Skeletal muscle tissue (tissue), 4 donors: Measurements from ENCODE around the gene ZNF44. TPM values are rescaled to one million over a fixed set of nuclear protein-coding genes. Genes with fewer than 3 reads are reported as not detected.
A peak's percentile ranks its signal among the peaks of the same experiment; 100 is the strongest.

Source experiments
- H3K27ac ChIP-seq: one replicate; pipeline ENCODE4 v1.7.0; 2013; ENCODE audit warnings: mild to moderate bottlenecking, low read depth, low read length, inconsistent platforms
- H3K27me3 ChIP-seq, 3 donors: one replicate each; pipeline ENCODE4 v1.7.0; 2013; ENCODE audit warnings: low read length in 3 of 3; ENCODE audit not compliant: control insufficient read depth in 3 of 3, insufficient read depth in 3 of 3
- H3K36me3 ChIP-seq, 3 donors: one replicate each; pipeline ENCODE4 v1.7.0; 2013; ENCODE audit warnings: low read length in 3 of 3; ENCODE audit not compliant: control insufficient read depth in 3 of 3, insufficient read depth in 3 of 3
- H3K4me1 ChIP-seq, 3 donors: one replicate each; pipeline ENCODE4 v1.7.0; 2013; ENCODE audit warnings: low read length in 3 of 3, mild to moderate bottlenecking in 3 of 3; ENCODE audit not compliant: control insufficient read depth in 3 of 3, insufficient read depth in 3 of 3
- H3K4me3 ChIP-seq, 3 donors: one replicate each; pipeline ENCODE4 v1.7.0; 2013; ENCODE audit warnings: low read length in 3 of 3
- H3K9ac ChIP-seq, 3 donors: one replicate each; pipeline ENCODE4 v1.7.0; 2013; ENCODE audit warnings: low read length in 3 of 3, mild to moderate bottlenecking in 3 of 3, moderate library complexity in 2 of 3, low read depth in 1 of 3
- H3K9me3 ChIP-seq, 3 donors: one replicate each; pipeline ENCODE4 v1.7.0; 2013; ENCODE audit warnings: low read length in 3 of 3; ENCODE audit not compliant: control insufficient read depth in 3 of 3
- total RNA-seq: library from RNA; depleted of rRNA; stranded (reverse); fragments of >200 nt; gene quantifications from one replicate; pipeline ENCODE4 v1.2.3, GENCODE V29; 2014
- donor health status: Osteomylitis.

Gene ZNF44
- total RNA-seq, 1 donor from 2014 or later, result 13.6 TPM

DNA sequence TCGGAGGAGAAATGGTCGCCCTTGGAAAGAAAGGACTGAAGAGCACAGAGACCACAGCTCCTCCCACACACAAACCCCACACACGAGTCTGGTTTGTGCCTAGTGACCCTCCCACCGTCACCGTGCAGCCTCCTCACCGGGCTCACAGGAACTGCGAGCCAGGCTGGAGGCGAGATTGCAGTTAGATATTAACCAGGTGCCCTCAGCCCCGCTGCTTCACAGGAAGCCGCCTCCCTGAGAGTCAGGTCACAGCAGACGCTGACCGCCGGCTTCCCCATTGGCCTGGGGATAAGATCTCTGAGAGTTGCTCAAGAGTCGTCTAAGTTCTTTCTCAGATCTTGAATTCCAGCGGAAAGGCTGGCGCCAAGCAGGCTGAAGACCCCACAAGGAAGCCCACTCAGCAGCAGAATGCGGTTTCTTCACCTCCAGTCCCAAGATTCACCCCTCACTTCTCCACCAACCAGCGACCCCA, 870 bp downstream of the ZNF44 start:
- Histone ChIP-seq H3K9ac (peak overlapping the region; percentile 92 to 95 (median 95)), H3K4me3 (peak overlapping the region; percentile 87 to 90 (median 88)), H3K36me3 (peaks cover 0 to 3% (median 0%) of the 10 kb centered on the region in 3 donors), H3K27me3 (no peaks in the 10 kb centered on the region), H3K27ac (peak overlapping the region; percentile 96), H3K9me3 (no peaks in the 10 kb centered on the region), H3K4me1 (peaks cover 12 to 32% (median 16%) of the 10 kb centered on the region in 3 donors)

DNA sequence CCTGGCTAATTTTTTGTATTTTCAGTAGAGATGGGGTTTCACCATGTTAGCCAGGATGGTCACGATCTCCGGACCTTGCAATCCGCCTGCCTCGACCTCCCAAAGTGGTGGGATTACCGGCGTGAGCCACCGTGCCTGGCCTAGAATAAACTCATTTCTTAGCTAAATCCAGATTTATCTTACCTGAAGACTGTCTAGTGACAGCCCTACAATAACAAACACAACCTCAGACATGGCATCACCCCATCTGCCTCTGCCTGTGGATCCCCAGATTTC, 5.0 kb downstream of the ZNF44 start:
- Histone ChIP-seq H3K4me1 (peaks cover 9 to 38% (median 18%) of the 10 kb centered on the region in 3 donors), H3K36me3 (peaks cover 0 to 5% (median 3%) of the 10 kb centered on the region in 3 donors), H3K27me3 (no peaks in the 10 kb centered on the region), H3K27ac (no peak overlapping the region), H3K4me3 (no peak overlapping the region), H3K9ac (no peak overlapping the region), H3K9me3 (no peaks in the 10 kb centered on the region)

DNA sequence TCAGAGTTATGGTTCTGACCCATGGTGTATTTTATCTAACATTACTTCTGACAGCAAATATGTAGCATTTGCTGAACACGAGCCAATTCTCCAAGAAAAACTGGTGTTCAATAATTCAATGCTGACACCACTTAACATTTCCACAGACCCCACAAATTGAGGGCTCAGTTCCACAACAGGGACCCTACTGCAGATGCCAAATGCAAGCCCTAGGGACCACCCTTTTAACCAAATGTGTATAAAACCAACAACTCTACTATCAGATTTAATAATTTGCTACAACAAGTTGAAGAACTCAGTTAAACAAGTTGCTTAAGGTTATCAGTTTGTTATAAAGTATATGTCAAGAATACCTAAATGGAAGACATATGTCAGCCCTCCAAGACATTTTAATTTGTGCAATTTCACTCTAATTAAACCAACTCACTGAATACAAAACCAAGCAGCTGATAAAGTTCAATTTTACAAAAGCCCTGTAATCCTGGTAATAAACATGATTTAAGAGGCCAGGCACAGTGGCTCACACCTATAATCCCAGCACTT, 6.7 kb downstream of the ZNF44 start:
- Histone ChIP-seq H3K9ac (no peak overlapping the region), H3K4me1 (peaks cover 2 to 22% (median 10%) of the 10 kb centered on the region in 3 donors), H3K4me3 (no peak overlapping the region), H3K27ac (no peak overlapping the region), H3K27me3 (no peaks in the 10 kb centered on the region), H3K36me3 (peaks cover 0 to 5% (median 3%) of the 10 kb centered on the region in 3 donors), H3K9me3 (peaks cover 0 to 2% (median 0%) of the 10 kb centered on the region in 3 donors)

DNA sequence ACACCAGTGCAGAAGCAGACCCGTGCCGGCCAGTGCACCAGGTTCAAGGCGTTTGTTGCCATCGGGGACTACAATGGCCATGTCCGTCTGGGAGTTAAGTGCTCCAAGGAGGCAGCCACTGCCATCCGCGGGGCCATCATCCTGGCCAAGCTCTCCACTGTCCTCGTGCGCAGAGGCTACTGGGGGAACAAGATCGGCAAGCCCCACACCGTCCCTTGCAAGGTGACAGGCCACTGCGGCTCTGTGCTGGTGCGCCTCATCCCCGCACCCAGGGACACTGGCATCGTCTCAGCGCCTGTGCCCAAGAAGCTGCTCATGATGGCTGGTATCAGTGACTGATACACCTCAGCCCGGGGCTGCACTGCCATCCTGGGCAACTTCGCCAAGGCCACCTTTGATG, 10.1 kb downstream of the ZNF44 start:
- no peak overlapping the region for H3K27ac ChIP-seq
- no peak overlapping the region for H3K4me3 ChIP-seq
- H3K9ac ChIP-seq, result no peak overlapping the region
- peaks cover 2 to 3% (median 3%) of the 10 kb centered on the region in 3 donors for H3K36me3 ChIP-seq
- no peaks in the 10 kb centered on the region for H3K27me3 ChIP-seq
- H3K4me1 ChIP-seq, result peaks cover 0 to 14% (median 5%) of the 10 kb centered on the region in 3 donors
- peaks cover 0 to 2% (median 0%) of the 10 kb centered on the region in 3 donors for H3K9me3 ChIP-seq

DNA sequence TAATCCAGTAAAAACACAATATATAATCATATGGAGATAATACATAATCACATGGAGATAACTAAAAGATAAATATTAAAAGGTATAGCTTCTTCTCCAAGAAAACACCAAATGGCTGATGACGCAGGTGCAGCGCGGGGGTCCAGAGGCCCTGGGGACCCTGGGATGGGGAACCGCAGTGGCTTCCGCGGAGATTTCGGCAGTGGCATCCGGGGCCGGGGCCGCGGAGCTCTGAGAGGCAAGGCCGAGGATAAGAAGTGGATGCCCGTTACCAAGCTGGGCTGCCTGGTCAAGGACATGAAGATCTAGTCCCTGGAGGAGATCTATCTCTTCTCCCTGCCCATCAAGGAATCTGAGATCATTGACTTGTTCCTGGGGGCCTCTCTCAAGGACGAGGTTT, 10.5 kb downstream of the ZNF44 start:
- H3K36me3 ChIP-seq, result peaks cover 2 to 3% (median 3%) of the 10 kb centered on the region in 3 donors
- no peak overlapping the region for H3K4me3 ChIP-seq
- peaks cover 0 to 10% (median 5%) of the 10 kb centered on the region in 3 donors for H3K4me1 ChIP-seq
- H3K9ac ChIP-seq, result no peak overlapping the region
- H3K27ac ChIP-seq, result no peak overlapping the region
- peaks cover 0 to 2% (median 0%) of the 10 kb centered on the region in 3 donors for H3K9me3 ChIP-seq
- H3K27me3 ChIP-seq, result no peaks in the 10 kb centered on the region

DNA sequence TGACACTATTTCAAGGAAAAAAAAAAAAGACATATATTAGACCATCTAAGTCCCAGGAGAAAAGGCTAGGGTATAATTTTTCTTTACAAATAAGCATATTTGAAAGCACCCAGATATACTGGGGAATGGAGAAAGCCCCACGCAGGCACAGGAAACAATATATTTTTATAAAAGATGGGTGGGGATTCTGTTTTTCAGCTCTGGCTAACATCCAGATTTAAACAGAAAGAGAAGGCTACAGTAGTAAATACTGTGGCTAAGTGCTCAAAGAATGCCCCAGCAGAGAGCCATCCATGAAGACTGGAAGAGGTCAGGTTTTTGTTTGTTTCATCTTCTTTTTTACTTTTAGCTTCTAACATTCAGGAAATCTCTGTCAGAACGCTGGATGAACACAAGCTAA, 16.0 kb downstream of the ZNF44 start:
- no peaks in the 10 kb centered on the region for H3K27me3 ChIP-seq
- no peaks in the 10 kb centered on the region for H3K4me1 ChIP-seq
- no peak overlapping the region for H3K9ac ChIP-seq
- no peak overlapping the region for H3K27ac ChIP-seq
- peaks cover 15 to 26% (median 19%) of the 10 kb centered on the region in 3 donors for H3K36me3 ChIP-seq
- no peak overlapping the region for H3K4me3 ChIP-seq
- H3K9me3 ChIP-seq, result peaks cover 6 to 26% (median 8%) of the 10 kb centered on the region in 3 donors

DNA sequence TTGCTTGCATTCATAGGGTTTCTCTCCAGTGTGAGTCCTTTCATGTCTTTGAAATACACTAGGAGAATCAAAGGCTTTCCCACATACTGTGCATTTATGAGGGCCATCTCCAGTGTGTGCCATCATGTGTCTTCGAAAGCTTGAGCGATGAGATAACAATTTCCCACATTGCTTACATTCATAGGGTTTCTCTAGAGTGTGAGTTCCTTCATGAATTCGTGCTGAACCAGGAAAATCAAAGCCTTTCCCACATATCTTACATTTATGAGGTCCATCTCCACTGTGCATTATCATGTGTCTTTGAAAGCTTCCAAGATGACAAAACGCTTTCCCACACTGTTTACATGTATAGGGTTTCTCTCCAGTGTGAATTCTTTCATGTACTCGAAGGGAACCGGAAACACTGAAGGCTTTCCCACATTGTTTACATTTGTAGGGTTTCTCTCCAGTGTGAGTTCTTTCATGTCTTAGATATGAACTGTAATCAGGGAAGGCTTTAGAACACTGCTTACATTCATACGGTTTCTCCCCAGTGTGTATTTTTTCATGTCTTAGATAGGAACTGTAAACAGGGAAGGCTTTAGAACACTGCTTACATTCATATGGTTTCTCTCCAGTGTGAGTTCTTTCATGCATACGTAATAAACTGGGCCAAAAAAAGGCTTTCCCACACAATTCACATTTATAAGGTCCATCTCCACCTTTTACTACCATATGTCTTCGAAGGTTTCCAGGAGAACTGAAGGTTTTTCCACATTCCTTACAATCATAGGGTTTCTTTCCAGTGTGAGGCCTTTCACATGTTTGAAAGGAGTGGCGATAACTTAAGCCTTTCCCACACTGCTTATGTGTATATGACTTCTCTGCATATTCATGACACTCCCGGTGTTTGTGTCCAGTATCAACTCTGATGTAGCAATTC, 21.4 kb downstream of the ZNF44 start:
- Histone ChIP-seq H3K4me3 (peak overlapping the region in 2 of 3 donors; percentile 27 to 48), H3K9ac (no peak overlapping the region), H3K9me3 (peaks cover 28 to 61% (median 36%) of the 10 kb centered on the region in 3 donors), H3K27ac (no peak overlapping the region), H3K27me3 (no peaks in the 10 kb centered on the region), H3K4me1 (no peaks in the 10 kb centered on the region), H3K36me3 (peaks cover 48 to 58% (median 54%) of the 10 kb centered on the region in 3 donors)

DNA sequence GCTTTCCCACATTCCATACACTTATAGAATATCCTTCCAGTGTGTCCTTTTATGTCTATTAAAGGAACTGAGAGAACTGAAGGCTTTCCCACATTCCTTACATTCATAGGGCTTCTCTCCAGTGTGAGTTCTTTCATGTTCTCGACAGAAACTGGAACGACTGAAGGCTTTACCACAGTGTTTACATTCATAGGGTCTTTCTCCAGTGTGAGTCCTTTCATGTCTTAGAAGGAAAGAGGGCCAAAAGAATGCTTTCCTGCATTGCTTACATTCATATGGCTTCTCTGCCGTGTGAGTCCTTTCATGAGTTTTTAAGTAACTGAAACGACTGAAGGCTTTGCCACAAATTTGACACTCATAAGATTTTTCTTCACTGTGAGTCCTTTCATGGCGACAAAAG, 22.3 kb downstream of the ZNF44 start:
- no peak overlapping the region for H3K27ac ChIP-seq
- no peaks in the 10 kb centered on the region for H3K4me1 ChIP-seq
- H3K9ac ChIP-seq, result no peak overlapping the region
- H3K4me3 ChIP-seq, result peak overlapping the region; percentile 9 to 48 (median 36)
- peaks cover 48 to 58% (median 54%) of the 10 kb centered on the region in 3 donors for H3K36me3 ChIP-seq
- H3K27me3 ChIP-seq, result no peaks in the 10 kb centered on the region
- H3K9me3 ChIP-seq, result peaks cover 22 to 60% (median 36%) of the 10 kb centered on the region in 3 donors

DNA sequence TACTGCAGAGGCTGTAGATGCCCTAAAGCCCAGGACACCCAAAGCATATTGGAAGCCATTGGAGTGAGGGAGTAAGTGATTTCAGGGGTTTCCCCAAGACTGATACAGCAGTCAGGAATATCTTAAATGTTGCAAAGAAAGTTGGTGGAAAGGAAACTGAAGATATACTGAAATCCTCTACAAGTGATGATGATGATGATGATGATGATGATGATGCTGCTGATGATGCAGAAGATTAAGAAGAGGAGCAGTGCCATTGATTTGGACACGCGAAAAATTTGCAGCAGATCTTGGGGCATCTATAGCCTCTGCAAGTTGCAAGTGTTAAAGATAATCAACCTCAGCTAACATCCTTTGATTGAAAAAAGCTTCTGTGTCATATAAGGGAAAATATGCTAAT, 23.8 kb downstream of the ZNF44 start:
- Histone ChIP-seq H3K9me3 (peaks cover 22 to 49% (median 35%) of the 10 kb centered on the region in 3 donors), H3K36me3 (peaks cover 41 to 50% (median 45%) of the 10 kb centered on the region in 3 donors), H3K4me3 (peak overlapping the region in 2 of 3 donors; percentile 23 to 30), H3K4me1 (no peaks in the 10 kb centered on the region), H3K27ac (no peak overlapping the region), H3K9ac (no peak overlapping the region), H3K27me3 (no peaks in the 10 kb centered on the region)
